Lung microvascular endothelial cell (primary cell): ENCODE data around the gene PLEKHA4. TPM values are rescaled to one million over a fixed set of nuclear protein-coding genes. Genes with fewer than 3 reads are reported as not detected.

ENCODE experiments used
- DNase-seq, 2 donors: peaks; one replicate each; pipeline versions ENCODE4 v3.0.0 to v3.0.0-alpha.2; 2010; ENCODE audit warnings: low read depth in 2 of 2
- total RNA-seq: library from RNA; depleted of rRNA; stranded (reverse); fragments of >200 nt; gene quantifications from 2 replicates; pipeline ENCODE4 v1.2.1, GENCODE V29; 2014

Gene PLEKHA4
- total RNA-seq, 1 donor from 2014 or later: 7.1 TPM

DNA sequence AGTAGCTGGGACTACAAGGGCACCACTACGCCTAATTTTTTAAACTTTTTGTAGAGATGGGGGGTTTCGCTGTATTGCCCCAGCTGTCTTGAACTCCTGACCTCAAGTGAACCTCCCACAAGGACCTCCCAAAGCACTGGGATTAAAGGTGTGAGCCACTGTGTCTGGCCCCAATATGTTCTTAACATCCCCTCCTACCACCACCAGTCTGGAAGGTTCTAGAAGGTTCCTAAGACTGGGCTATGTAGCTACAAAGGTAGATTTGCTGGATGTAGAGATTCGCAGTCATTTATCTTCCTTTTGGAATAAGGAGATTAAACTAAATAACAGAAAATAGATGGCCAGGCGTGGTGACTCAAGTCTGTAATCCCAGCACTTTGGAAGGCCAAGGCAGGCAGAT lies 37.5 kb downstream of the PLEKHA4 start:
- DNase-seq: no peak

DNA sequence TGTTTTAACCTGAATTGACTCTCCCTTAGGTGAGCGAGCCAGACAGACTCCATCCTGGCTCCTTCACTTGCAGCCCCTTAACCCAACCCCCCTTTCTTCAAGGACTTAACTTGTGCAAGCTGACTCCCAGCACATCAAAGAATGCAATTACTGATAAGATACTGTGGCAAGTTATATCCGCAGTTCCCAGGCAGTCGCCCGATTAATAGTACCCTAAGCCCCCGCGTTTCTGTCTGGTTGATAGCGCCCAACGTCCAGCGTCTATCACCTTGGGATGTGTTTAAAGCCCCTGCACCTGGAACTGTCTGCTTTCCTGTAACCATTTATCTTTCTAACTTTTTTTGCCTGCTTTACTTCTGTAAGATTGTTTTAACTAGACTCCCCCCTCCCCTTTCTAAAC lies 38.3 kb downstream of the PLEKHA4 start:
- DNase-seq: no peak

DNA sequence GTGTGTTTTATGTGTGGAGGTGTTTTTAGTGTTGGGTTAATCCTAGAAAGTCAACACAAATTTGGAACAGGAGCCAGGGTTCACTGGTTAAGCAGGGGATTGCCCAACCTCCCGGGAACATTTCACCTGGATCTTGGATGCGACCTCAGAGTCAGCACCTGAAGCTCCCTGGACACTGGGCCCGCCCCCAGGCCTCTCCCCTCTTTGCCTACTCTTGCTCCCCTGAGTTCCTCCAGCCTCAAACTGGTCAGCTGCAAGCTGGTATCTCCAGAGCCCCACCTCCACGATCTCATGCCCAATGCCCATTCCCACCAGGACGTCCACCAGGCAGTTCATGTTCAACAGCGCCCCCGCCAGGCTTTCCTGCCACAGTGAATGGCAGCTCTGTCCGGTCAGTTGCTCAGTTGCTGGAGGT lies 41.8 kb downstream of the PLEKHA4 start:
- DNase-seq: no peak

DNA sequence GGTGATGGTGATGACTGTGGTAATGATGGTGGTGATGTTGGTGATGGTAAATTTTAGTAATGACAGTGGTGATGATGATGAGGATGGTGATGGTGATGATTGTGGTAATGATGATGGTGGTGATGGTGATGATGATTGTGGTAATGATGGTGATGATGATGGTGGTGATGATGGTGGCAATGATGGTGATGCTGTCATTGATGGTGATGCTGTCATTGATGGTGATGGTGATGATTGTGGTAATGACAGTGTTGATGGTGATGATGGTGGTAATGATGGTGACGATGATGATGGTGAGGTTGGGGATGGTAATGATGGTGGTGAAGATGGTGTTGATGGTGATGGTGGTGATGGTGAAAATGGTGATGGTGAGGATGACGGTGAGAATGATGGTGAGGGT lies 45.9 kb downstream of the PLEKHA4 start:
- no peak for DNase-seq

DNA sequence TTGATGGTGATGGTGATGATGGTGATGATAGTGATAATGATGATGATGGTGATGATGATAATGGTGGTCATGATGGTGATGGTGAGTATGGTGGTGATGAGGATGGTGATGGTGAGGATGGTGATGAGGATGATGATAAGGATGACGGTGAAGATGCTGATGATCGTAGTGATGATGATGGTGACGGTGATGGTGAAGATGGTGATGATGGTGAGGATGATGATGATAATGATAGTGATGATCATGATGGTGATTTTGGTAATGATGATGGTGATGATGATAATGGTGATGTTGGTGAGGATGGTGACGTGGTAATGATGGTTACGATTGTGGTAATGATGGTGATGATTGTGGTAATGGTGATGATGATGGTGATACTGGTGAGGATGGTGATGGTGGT lies 46.8 kb downstream of the PLEKHA4 start:
- DNase-seq: no peak

DNA sequence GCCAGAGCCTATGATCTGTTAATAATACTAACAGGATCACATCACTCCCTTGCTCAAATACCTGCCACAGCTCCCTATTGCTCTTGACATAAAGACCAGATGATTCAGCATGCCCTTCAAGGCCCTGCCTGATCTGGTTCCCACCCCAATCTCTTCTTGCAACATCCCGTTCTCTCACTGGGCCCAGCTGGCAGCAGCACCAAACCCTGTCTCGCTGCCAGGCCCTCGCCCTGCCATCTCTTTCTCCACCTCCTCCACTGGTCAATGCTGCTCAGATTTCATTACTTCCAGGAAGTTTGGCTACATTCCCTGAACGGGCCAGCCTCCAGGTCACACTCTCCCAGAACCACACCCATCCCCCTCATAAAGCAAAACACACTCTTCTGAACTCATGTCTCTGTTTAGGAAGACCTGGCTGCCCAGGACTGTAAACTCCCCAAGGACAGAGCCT lies 49.0 kb downstream of the PLEKHA4 start:
- DNase-seq: peak; percentile 16 to 46

DNA sequence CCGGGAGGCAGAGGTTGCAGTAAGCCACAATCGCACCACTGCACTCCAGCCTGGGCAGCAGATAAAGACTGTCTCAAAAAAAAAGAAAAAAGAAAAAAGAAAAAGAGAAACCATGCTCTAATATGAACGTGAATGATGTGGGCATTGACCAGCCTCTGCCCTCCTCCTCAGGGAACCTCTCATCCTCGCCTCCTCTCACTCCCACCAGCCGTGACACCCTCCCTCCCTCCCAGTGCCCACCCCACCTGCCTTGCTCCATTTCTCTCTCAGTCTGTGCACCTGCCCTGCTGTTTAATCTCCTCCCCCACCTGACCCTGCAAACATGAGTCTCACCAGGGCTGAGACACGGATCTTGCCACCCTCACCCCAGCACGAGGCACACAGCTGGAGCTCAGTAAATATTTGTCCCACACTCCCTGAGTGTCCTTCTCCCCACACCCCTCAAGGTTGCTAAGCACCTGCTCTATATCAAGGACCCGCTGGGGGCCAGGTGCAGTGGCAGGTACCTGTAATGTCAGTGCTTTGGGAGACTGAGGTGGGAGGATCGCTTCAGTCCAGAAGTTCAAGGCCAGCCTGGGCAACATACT lies 50.1 kb downstream of the PLEKHA4 start:
- no peak for DNase-seq

DNA sequence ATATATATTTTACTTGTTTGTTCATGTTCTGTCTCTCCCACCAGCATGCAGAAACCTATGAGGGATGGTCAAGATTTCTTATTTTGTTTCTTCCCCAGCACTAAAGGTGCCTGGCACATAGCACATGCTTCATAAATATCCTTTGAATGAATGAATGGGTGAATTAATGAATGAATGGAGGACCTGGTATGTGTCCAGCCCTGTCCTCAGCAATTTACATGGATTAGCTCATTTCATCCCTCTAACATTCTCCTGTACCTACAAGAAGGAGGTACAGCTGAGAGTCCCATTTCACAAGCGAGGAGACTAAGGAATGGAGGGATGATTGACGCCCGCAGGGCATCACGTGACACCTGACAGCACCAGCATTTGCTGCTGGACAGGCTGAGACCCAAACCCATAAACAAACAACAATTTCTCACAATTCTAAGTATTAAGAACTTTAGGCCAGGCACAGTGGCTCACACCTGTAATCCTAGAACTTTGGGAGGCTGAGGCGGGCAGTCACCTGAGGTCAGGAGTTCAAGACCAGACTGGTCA lies 50.8 kb downstream of the PLEKHA4 start:
- DNase-seq: no peak

DNA sequence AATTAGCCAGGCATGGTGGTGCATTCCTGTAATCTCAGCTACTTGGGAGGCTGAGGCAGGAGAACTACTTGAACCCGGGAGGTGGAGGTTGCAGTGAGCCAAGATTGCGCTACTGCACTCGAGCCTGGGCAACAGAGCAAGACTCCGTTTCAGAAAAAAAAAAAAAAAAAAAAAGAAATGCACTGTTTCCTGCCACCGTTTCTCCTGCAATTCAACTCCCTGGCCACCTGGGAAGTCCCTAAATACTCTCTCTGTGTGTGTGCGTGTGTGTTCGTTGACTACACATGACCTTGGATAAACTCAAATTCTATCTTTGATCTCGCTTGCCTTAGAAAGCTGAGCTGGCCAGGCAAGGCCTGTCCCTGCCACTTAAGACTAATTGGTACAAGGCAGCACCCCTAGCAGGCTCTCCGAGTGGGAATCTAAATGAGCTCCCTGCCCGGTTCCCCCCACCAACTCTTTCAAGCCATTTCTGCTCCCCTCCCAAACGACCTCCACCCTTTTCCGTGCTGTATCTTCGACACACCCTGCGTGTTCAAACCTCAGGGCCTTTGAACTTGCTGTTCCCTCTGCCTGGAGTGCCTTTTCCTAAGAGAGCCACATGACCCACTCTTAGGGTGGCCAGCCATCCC lies 52.4 kb downstream of the PLEKHA4 start:
- DNase-seq: peak in 1 of 2 donors; percentile 40

DNA sequence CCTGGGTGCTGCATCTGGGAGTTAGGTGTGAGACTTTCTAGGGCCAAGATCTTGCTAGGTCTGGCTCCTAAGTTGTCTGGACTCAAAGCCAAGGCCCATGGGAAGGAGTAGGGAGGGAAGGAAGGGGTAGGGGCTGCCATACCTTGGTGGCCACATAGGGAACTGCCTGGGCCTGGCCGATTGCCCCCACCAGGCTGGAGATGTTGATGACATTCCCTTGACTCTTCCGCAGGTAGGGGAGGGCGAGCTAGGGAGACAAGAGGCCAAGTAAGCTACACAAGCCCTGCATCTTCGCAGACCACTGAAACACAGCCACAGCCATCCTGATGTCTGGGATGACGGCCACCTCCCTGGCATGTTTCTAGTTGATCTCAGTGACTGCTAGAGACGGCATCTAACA lies 53.5 kb downstream of the PLEKHA4 start:
- DNase-seq: no peak

DNA sequence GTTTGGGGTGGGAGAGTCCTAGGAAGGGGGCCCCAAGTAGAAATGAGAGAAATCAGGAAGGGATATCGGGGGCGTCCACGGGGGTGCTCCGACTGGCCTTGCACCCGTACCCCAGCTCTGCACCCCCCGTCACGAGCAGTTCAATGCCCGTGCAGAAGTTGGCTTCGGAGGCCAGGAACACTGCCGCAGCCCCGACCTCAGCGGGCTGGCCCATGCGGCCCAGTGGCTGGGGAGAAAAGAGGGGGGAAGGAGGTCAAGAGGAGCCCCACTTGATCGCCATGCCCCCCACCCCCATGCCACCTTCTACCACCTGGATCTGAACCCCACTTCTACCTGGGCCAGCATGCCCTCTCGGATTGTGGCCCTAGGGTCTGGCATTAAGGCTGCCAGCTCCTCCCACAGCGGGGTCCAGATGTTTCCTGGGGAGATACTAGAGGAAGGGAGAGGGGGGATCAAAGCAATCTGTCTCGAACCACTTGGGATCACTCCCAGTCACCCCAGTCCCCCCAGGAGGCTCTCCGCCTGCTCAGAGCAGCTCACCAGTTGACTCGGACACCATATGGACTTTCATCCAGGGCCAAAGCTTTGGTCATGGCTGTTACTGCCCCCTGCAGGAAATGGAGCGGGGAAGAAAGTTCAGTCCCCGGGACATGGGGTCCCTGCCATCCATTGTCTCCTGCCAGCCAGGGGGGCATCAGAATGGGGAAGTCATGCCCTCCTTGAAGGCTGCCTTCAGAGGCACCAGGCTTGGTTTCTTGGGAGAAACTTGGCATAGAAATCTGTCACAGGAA lies 55.1 kb downstream of the PLEKHA4 start:
- no peak for DNase-seq

DNA sequence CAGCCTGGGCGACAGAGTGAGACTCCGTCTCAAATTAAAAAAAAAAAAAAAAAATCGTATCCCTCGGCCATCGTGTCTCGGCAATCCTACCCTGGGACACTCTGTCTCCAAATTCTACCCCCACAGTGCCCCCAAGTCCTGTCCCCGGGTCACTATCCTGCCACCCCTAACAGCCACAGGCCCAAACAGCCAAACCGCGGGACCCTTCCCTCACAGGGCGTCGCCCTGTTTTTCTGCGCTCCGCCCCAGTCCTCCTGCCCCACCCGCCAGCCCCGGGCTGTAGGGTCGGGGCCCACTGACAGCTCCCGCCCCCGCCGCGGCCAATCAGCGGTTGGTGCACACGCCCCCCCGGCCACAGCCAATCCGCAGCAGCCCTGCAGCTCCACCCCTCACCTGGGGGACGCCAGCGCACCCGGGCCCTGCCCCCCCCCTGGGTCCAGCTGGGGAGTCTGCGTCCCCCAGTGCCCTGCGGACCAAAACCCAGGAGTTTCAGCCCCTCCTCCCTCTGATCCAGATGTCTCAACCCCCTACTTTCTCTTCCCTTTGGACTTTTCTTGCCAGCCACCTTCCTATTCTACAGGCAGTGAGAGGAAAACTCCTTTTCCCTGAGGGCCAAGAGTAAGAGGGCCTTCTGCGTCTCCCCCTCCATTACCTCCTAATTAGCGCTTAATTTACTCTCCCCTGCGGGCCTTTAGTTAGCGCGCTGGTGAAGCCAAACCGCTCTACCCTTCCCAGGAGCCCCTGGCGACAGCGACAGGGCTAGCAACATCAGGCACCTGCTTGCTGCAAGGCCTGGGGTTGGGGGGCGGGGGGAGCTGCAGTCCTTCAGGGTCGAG lies 56.1 kb downstream of the PLEKHA4 start:
- DNase-seq: peak; percentile 65 to 88

DNA sequence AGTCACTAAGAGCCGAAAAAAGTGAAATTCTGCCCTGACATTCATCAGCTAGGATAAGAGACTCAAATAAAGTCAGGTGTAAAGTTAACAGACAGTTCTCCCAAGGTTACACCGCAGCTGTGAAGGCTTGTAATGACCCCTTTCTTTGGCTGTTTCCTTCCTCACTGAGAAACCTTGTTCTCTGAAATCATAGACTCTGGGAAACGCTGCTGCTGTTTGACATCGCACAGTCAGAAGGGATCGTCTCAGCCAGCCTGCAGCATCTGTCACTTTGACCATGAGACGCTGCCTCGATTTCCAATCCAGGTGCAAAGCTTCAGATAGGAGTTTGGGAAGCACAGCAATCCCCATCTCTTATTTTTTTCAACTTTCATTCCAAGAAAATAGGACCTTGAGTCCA lies 58.3 kb downstream of the PLEKHA4 start:
- no peak for DNase-seq

DNA sequence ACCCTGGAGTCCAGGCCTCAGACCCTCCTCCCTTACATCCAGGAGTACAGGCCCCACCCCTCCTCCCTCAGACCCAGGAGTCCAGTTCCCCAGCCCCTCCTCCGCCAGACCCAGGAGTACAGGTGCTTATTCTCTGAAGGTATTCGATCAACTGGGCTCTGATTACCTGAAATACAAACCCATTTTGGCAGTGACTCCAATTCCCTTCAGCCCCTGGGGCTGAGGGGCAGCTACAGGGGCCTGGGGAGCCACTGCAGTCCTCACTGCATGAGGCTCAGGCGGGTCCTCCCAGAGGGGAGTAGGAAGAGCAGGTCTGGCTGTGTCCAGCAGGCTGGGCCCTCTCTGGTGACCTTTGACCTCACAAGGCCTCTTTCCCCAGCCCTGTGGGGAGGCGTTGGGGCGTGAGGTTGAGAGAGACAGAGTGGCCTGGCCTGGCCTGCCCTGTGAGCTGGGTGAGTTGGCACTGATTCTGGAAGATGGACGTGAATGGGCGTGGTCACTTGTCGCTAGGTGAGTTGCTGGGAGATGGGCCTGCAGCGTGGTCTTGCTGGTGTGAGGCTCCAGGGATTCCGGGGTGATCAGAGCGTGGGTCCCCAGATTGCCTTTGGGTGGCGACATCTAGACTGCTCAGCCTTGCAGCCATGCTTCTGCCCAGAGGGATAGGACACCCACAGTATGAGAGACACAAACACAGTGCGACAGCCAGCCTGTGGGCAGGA lies 60.7 kb downstream of the PLEKHA4 start:
- no peak for DNase-seq

DNA sequence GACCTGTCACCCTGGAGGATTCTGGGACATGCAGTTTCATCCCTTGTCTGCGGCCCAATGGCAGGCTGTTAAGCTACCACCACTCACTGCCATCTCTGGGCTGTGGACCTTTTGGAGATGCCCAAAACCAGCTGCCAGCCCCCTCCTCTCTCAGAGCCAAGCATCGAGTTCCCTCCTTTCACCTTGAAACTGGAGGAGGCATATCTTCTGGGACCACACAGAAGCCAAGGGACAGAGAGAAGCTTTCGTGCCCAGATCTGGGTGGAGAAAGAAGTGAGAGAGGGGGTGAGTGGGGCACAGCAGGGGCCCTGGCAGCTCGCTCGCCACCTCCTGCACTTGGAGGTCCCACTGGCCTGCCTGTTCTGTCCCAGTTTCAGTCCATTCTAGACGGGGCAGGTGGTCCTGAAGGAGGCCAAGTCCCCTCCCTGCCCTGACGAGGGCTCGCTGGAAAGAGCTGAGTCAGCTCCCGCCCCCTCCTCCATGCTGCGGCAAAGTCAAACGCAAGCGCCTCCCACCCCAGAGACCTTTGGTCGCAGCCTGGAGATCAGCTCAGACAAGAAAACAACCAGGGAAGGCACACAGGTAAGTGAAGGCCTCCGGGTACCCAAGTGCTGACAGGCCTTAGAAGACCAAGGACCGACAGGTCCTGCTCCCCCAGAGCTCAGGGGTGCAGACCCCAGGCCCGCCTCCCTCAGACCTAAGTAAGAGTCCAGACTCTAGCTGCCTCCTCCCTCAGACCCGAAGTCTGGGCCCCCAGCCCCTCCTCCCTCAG lies 61.4 kb downstream of the PLEKHA4 start:
- peak in 1 of 2 donors; percentile 67 for DNase-seq

DNA sequence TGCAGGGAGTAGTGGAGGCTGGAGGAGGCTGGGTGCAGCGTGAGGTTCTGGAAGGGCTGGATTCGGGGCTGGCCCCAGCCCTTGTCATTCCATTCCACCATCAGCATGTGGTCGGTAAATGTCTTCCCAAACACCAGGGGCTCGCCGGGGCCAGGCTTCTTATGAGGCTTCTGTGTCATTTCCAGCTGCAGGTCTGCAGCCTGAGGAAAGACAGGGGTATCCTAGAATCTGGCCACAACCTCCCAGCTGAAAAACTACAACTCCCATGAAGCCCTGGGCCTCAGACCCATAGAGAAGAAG lies 61.9 kb downstream of the PLEKHA4 start:
- DNase-seq: peak in 1 of 2 donors; percentile 39

DNA sequence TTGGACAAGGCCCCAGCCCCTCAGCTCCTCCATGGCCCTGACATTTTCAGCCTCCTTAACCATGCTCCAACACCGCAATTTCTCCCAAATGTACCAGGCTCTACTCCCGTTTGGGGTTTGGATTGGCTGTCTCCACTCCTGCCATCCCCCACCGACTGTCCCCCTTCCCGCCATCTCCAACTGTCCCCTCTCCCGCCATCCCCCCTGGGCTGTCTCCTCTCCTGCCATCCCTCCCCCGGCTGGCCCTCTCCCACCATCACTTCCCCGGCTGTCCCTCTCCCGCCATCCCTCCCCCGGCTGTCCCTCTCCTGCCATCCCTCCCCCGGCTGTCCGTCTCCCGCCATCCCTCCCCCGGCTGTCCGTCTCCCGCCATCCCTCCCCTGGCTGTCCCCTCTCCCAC lies 63.0 kb downstream of the PLEKHA4 start:
- DNase-seq: no peak

DNA sequence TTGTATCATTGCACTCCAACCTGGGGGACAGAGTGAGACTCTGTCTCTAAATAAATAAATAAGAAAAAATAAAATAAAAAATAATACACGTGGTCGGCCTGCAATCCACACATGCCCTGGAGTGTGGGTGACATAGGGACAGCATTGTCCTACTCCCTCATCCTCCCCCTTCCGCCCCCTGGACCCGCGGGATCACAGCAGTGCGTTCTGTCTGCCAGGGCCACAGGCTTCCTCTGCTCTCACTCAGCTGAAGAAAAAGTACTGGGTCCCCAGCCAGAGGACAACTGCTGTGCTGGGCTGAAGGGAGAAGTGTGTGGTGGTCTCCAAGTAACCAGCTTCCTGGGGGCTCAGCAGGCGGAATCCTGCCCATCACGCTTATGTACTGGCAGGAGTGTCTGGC lies 63.9 kb downstream of the PLEKHA4 start:
- no peak for DNase-seq

DNA sequence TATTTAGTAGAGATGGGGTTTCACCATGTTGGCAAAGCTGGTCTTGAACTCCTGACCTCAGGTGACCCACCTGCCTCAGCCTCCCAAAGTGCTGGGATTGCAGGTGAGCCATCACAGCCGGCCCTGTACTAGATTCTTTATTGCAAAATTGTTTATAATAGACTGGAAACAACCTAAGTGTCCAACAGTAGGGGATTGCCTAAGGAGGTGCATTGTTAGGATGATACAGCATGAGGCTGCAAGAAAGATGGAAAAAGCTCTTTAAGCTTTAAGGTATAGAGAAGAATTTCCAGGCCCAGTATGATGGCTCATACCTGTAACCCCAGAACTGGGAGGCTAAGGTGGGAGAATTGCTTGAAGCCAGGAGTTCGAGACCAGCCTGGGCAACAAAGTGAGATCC lies 65.8 kb downstream of the PLEKHA4 start:
- DNase-seq: no peak
